Measurements from ENCODE around the gene DGCR2. TPM values are rescaled to one million over a fixed set of nuclear protein-coding genes. Genes with fewer than 3 reads are reported as not detected.

The DGCR2 gene
- total RNA-seq, 1 experiment from 2014 or later: 42.9 TPM

GRCh38 chr22:19096555-19096954 is 25.7 kb downstream of the DGCR2 start:
- Histone ChIP-seq H3K27ac (ENCODE audit: low read depth, low read length) (no peak overlapping the region), H3K9ac (ENCODE audit: low read length) (no peak overlapping the region), H3K4me2 (ENCODE audit: low read length) (no peak overlapping the region), H3K27me3 (ENCODE audit: insufficient read depth, low read length) (no peaks in the 10 kb centered on the region), H3K79me2 (ENCODE audit: insufficient read depth, low read length) (peaks cover 51% of the 10 kb centered on the region), H4K20me1 (ENCODE audit: insufficient read depth) (no peaks in the 10 kb centered on the region), H3K9me3 (ENCODE audit: control insufficient read depth in 1 of 2, insufficient read depth in 1 of 2, low read depth in 1 of 2, low read length in 2 of 2) (no peaks in the 10 kb centered on the region), H2AFZ (ENCODE audit: low read depth, low read length, poor library complexity, severe bottlenecking) (no peak overlapping the region), H3K4me1 (ENCODE audit: control insufficient read depth in 1 of 2, insufficient read depth in 2 of 2, low read length in 2 of 2) (peaks cover 0 to 4% of the 10 kb centered on the region in 2 experiments; a peak in 1 of 4 replicates), H3K36me3 (ENCODE audit: control insufficient read depth in 1 of 2, insufficient read depth in 2 of 2, low read length in 2 of 2) (no peaks in the 10 kb centered on the region), H3K4me3 (replicated peaks in 1 of 2; ENCODE audit: low read depth in 1 of 2, low read length in 2 of 2) (no peak overlapping the region), H3K9me2 (ENCODE audit: insufficient read depth) (no peaks in the 10 kb centered on the region)
- TF ChIP-seq SP1 (IDR thresholded peaks at IDR 0.05; ENCODE audit: low read depth): no peak
- ATAC-seq (no peak), DNase-seq (ENCODE audit: low read depth, low spot score) (no peak)
- intact Hi-C loops (cut with micrococcal nuclease): no loop called here
- RAD21 ChIA-PET (ENCODE audit: low non-redundant PET in 1 of 2, low total read pairs in 2 of 2, uncharacterized antibody in 2 of 2, unreplicated experiment in 2 of 2): no interaction called here
- POLR2A ChIA-PET: no interaction called here
- CTCF ChIA-PET: no interaction called here
- BruUV-seq (replicated peaks): no TSS peak

GRCh38 chr22:19094393-19094997 is 27.7 kb downstream of the DGCR2 start:
- peaks cover 37% of the 10 kb centered on the region for H3K79me2 ChIP-seq (ENCODE audit: insufficient read depth, low read length)
- no peak for ATAC-seq
- H3K9me3 ChIP-seq (ENCODE audit: control insufficient read depth in 1 of 2, insufficient read depth in 1 of 2, low read depth in 1 of 2, low read length in 2 of 2): no peaks in the 10 kb centered on the region

More at GRCh38 chr22:19094393-19094997, 27.7 kb downstream of the DGCR2 start:
- no peak overlapping the region for H3K4me2 ChIP-seq (ENCODE audit: low read length)
- no peaks in the 10 kb centered on the region for H3K9me2 ChIP-seq (ENCODE audit: insufficient read depth)
- no peak overlapping the region for H3K4me3 ChIP-seq (replicated peaks in 1 of 2; ENCODE audit: low read depth in 1 of 2, low read length in 2 of 2)
- H3K27ac ChIP-seq (ENCODE audit: low read depth, low read length): no peak overlapping the region
- TF ChIP-seq MAX (IDR thresholded peaks at IDR 0.05) (no peak), EZH2 (IDR thresholded peaks at IDR 0.05) (no peak), TCF7L2 (IDR thresholded peaks at IDR 0.05; ENCODE audit: borderline replicate concordance, extremely low read depth, insufficient read depth, insufficient read length) (no peak), YY1 (IDR thresholded peaks at IDR 0.05; ENCODE audit: extremely low read depth, insufficient replicate concordance, low read depth, low read length) (no peak), CBX3 (IDR thresholded peaks at IDR 0.05; ENCODE audit: low read depth) (no peak), SRF (IDR thresholded peaks at IDR 0.05; ENCODE audit: low read depth) (no peak), CTCF (IDR thresholded peaks at IDR 0.05 in 2 of 3, conservative IDR thresholded peaks at IDR 0.05 in 1 of 3; ENCODE audit: borderline replicate concordance in 1 of 3, insufficient read depth in 1 of 3, low read depth in 2 of 3, low read length in 2 of 3) (no peak), ATF3 (IDR thresholded peaks at IDR 0.05) (no peak), SP1 (IDR thresholded peaks at IDR 0.05; ENCODE audit: low read depth) (no peak), JUND (IDR thresholded peaks at IDR 0.05) (no peak), EZH2phosphoT487 (IDR thresholded peaks at IDR 0.05; ENCODE audit: borderline replicate concordance) (no peak), EGR1 (IDR thresholded peaks at IDR 0.05; ENCODE audit: low read depth) (no peak), REST (IDR thresholded peaks at IDR 0.05; ENCODE audit: low read depth) (no peak)
- CTCF ChIA-PET: no interaction called here
- no peaks in the 10 kb centered on the region for H3K27me3 ChIP-seq (ENCODE audit: insufficient read depth, low read length)
- H4K20me1 ChIP-seq (ENCODE audit: insufficient read depth): no peaks in the 10 kb centered on the region
- no peak overlapping the region for H2AFZ ChIP-seq (ENCODE audit: low read depth, low read length, poor library complexity, severe bottlenecking)
- DNase-seq (ENCODE audit: low read depth, low spot score): no peak
- POLR2A ChIA-PET: no interaction called here
- RAD21 ChIA-PET (ENCODE audit: low non-redundant PET in 1 of 2, low total read pairs in 2 of 2, uncharacterized antibody in 2 of 2, unreplicated experiment in 2 of 2): no interaction called here
- peaks cover 0 to 3% of the 10 kb centered on the region in 2 experiments; a peak in 1 of 4 replicates for H3K4me1 ChIP-seq (ENCODE audit: control insufficient read depth in 1 of 2, insufficient read depth in 2 of 2, low read length in 2 of 2)
- BruUV-seq (replicated peaks): no TSS peak
- intact Hi-C loops (cut with micrococcal nuclease): no loop called here
- no peaks in the 10 kb centered on the region for H3K36me3 ChIP-seq (ENCODE audit: control insufficient read depth in 1 of 2, insufficient read depth in 2 of 2, low read length in 2 of 2)
- no peak overlapping the region for H3K9ac ChIP-seq (ENCODE audit: low read length)
